ENCODE measurements around the gene ACHE. TPM values are rescaled to one million over a fixed set of nuclear protein-coding genes. Genes with fewer than 3 reads are reported as not detected.

Gene ACHE
- total RNA-seq, 1 experiment from 2014 or later: 0.40 TPM

DNA sequence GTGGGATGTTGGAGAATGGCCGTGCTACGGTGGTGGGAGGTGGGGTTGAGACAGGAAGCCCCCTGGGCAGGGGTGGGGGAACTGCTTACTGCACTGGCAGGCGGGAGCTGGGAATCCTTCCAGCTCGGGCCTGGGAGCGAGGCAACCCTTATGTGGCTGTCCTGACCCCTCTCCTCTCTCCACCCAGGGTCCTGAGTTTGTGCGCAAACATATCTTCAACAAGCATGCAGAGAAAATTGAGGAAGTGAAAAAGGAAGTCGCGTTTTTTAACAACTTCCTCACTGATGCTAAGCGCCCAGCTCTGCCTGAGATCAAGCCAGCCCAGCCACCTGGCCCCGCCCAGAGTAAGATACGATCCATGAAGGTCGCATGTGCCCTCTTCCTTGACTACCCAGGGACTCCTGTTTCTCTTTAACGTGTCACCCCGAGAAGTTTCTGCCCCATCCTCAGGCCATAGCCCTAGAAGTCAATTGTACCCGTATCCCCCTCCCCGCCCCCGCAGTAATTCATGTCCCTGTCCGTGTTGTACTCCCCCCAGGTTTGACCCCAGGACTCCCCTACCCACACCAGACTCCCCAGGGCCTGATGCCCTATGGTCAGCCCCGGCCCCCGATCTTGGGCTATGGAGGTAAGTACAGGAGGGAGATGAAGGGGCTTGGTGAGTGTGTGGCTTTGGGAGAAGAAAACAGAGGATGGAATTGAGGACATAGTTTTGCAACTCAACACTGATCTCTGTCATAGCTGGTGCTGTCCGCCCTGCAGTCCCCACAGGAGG is 8.0 kb downstream of the ACHE start:
- CTCF ChIA-PET: no interaction called here

DNA sequence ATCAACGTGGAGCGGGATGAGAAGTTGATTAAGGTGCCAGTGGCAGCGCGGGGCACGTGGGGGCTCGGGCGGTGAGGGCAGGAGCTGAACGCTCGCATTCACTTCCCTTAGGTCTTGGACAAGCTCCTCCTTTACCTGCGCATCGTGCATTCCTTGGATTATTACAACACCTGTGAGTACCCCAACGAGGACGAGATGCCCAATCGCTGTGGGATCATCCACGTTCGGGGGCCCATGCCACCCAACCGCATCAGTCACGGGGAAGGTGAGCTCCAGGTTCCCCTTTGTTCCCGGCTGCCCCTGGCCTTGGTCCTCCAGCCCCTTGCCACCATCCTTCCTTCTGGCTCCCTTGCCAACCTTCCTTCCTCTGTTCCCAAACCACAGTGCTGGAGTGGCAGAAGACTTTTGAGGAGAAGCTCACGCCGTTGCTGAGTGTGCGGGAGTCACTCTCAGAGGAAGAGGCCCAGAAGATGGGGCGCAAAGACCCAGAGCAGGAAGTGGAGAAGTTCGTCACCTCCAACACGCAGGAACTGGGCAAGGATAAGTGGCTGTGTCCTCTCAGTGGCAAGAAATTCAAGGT is 8.7 kb downstream of the ACHE start:
- DNase-seq (no peak), ATAC-seq (no peak)
- BruUV-seq (replicated peaks): no TSS peak
- Histone ChIP-seq H3K4me1 (ENCODE audit: insufficient read depth, low read length) (peaks cover 37% of the 10 kb centered on the region), H3K36me3 (ENCODE audit: low read depth, low read length) (peaks cover 56% of the 10 kb centered on the region), H3K27ac (ENCODE audit: low read length) (no peak overlapping the region), H2AFZ (ENCODE audit: low read length) (no peak overlapping the region), H3K79me2 (ENCODE audit: low read length) (peaks cover 33% of the 10 kb centered on the region), H3K4me2 (ENCODE audit: low read length) (no peak overlapping the region), H3K9me3 (ENCODE audit: low read length) (no peaks in the 10 kb centered on the region), H3K9me2 (replicated peaks; ENCODE audit: low read length) (no peaks in the 10 kb centered on the region), H3K4me3 (ENCODE audit: low read length) (no peak overlapping the region), H3K9ac (ENCODE audit: low read length) (no peak overlapping the region), H3K27me3 (ENCODE audit: low read length) (no peaks in the 10 kb centered on the region), H4K20me1 (ENCODE audit: low read length) (no peaks in the 10 kb centered on the region), H3F3A (ENCODE audit: low read length, unreplicated experiment) (no peaks in the 10 kb centered on the region)
- no peak for TF ChIP-seq CTCF (conservative IDR thresholded peaks at IDR 0.05; ENCODE audit: low read depth, low read length)
- TF ChIP-seq EZH2phosphoT487 (IDR thresholded peaks at IDR 0.05; ENCODE audit: borderline replicate concordance, low read length): no peak
- TF ChIP-seq EZH2 (IDR thresholded peaks at IDR 0.05; ENCODE audit: low read length, unreplicated experiment): no peak
- ChIA-PET POLR2A (ENCODE audit: unreplicated experiment) (no interaction called here), CTCF (no interaction called here)
- intact Hi-C loops (cut with micrococcal nuclease): no loop called here

More for the DNA sequence above, 8.0 kb downstream of the ACHE start:
- H3K27me3 ChIP-seq (ENCODE audit: low read length): no peaks in the 10 kb centered on the region
- peak overlapping the region; percentile 81; the same call in 1 of the 2 replicates for H3K4me3 ChIP-seq (ENCODE audit: low read length)
- no peak for DNase-seq
- no peaks in the 10 kb centered on the region for H3F3A ChIP-seq (ENCODE audit: low read length, unreplicated experiment)
- intact Hi-C loops (cut with micrococcal nuclease): no loop called here
- no peaks in the 10 kb centered on the region for H3K9me2 ChIP-seq (replicated peaks; ENCODE audit: low read length)
- no peak overlapping the region for H2AFZ ChIP-seq (ENCODE audit: low read length)
- TF ChIP-seq EZH2 (IDR thresholded peaks at IDR 0.05; ENCODE audit: low read length, unreplicated experiment): no peak
- no peak for TF ChIP-seq CTCF (conservative IDR thresholded peaks at IDR 0.05; ENCODE audit: low read depth, low read length)
- H3K36me3 ChIP-seq (ENCODE audit: low read depth, low read length): peaks cover 50% of the 10 kb centered on the region
- H3K4me1 ChIP-seq (ENCODE audit: insufficient read depth, low read length): peaks cover 37% of the 10 kb centered on the region
- no peaks in the 10 kb centered on the region for H4K20me1 ChIP-seq (ENCODE audit: low read length)
- no peak overlapping the region for H3K27ac ChIP-seq (ENCODE audit: low read length)
- H3K79me2 ChIP-seq (ENCODE audit: low read length): peaks cover 33% of the 10 kb centered on the region
- ATAC-seq: no peak
- TSS peak; percentile 46 for BruUV-seq (replicated peaks)
- peak overlapping the region; percentile 97 for H3K4me2 ChIP-seq (ENCODE audit: low read length)
- H3K9me3 ChIP-seq (ENCODE audit: low read length): no peaks in the 10 kb centered on the region
- POLR2A ChIA-PET (ENCODE audit: unreplicated experiment): no interaction called here
- no peak overlapping the region for H3K9ac ChIP-seq (ENCODE audit: low read length)
